ENCODE results near the gene SLC22A8. TPM values are rescaled to one million over a fixed set of nuclear protein-coding genes. Genes with fewer than 3 reads are reported as not detected.

Gene SLC22A8
- polyA plus RNA-seq, 2 donors: not detected

- H3K27ac ChIP-seq (ENCODE audit: low read depth in 2 of 2, low read length in 1 of 2): no peak overlapping the region
- peaks cover 0 to 3% of the 10 kb centered on the region in 2 donors for H3K9me3 ChIP-seq (ENCODE audit: control insufficient read depth in 2 of 2, insufficient read depth in 1 of 2, low read depth in 1 of 2, low read length in 1 of 2)
- peaks cover 2 to 3% of the 10 kb centered on the region in 2 donors for H3K4me1 ChIP-seq (ENCODE audit: control insufficient read depth in 2 of 2, insufficient read depth in 2 of 2, low read length in 1 of 2)
- no peaks in the 10 kb centered on the region for H3K36me3 ChIP-seq (ENCODE audit: control insufficient read depth in 2 of 2, insufficient read depth in 2 of 2, low read length in 1 of 2)
- WGBS, 2 donors: 14 to 15% methylated on average over 9 of the region's 9 CpGs
- no peak overlapping the region for H3K4me3 ChIP-seq (ENCODE audit: low read depth in 1 of 2, low read length in 2 of 2)
- H3K27me3 ChIP-seq (ENCODE audit: control insufficient read depth in 1 of 2, insufficient read depth in 2 of 2, low read length in 2 of 2): no peaks in the 10 kb centered on the region
Observed at GRCh38 chr11:62974848-62975522, 40.7 kb downstream of the SLC22A8 start.

GRCh38 chr11:62965574-62965973 lies 50.1 kb downstream of the SLC22A8 start:
- no peaks in the 10 kb centered on the region for H3K27me3 ChIP-seq (ENCODE audit: control insufficient read depth in 1 of 2, insufficient read depth in 2 of 2, low read length in 2 of 2)
- H3K4me1 ChIP-seq (ENCODE audit: control insufficient read depth in 2 of 2, insufficient read depth in 2 of 2, low read length in 1 of 2): no peaks in the 10 kb centered on the region
- H3K27ac ChIP-seq (ENCODE audit: low read depth in 2 of 2, low read length in 1 of 2): no peak overlapping the region
- no peaks in the 10 kb centered on the region for H3K9me3 ChIP-seq (ENCODE audit: control insufficient read depth in 2 of 2, insufficient read depth in 1 of 2, low read depth in 1 of 2, low read length in 1 of 2)
- WGBS, 2 donors: 54 to 71% methylated on average over 2 of the region's 2 CpGs
- no peak overlapping the region for H3K4me3 ChIP-seq (ENCODE audit: low read depth in 1 of 2, low read length in 2 of 2)
- no peaks in the 10 kb centered on the region for H3K36me3 ChIP-seq (ENCODE audit: control insufficient read depth in 2 of 2, insufficient read depth in 2 of 2, low read length in 1 of 2)

- Histone ChIP-seq H3K4me1 (ENCODE audit: control insufficient read depth in 2 of 2, insufficient read depth in 2 of 2, low read length in 1 of 2) (peaks cover 0 to 4% of the 10 kb centered on the region in 2 donors), H3K36me3 (ENCODE audit: control insufficient read depth in 2 of 2, insufficient read depth in 2 of 2, low read length in 1 of 2) (no peaks in the 10 kb centered on the region), H3K27ac (ENCODE audit: low read depth in 2 of 2, low read length in 1 of 2) (no peak overlapping the region), H3K4me3 (ENCODE audit: low read depth in 1 of 2, low read length in 2 of 2) (no peak overlapping the region), H3K27me3 (ENCODE audit: control insufficient read depth in 1 of 2, insufficient read depth in 2 of 2, low read length in 2 of 2) (no peaks in the 10 kb centered on the region), H3K9me3 (ENCODE audit: control insufficient read depth in 2 of 2, insufficient read depth in 1 of 2, low read depth in 1 of 2, low read length in 1 of 2) (no peaks in the 10 kb centered on the region)
- 52 to 73% methylated on average over 3 of the region's 3 CpGs for WGBS, 2 donors
Observed at GRCh38 chr11:62962391-62962790, 53.2 kb downstream of the SLC22A8 start.

- no peak overlapping the region for H3K4me3 ChIP-seq (ENCODE audit: low read depth in 1 of 2, low read length in 2 of 2)
- no peak overlapping the region for H3K27ac ChIP-seq (ENCODE audit: low read depth in 2 of 2, low read length in 1 of 2)
- 77 to 79% methylated on average over 4 of the region's 4 CpGs for WGBS, 2 donors
- H3K9me3 ChIP-seq (ENCODE audit: control insufficient read depth in 2 of 2, insufficient read depth in 1 of 2, low read depth in 1 of 2, low read length in 1 of 2): no peaks in the 10 kb centered on the region
- no peaks in the 10 kb centered on the region for H3K27me3 ChIP-seq (ENCODE audit: control insufficient read depth in 1 of 2, insufficient read depth in 2 of 2, low read length in 2 of 2)
- peaks cover 0 to 4% of the 10 kb centered on the region in 2 donors for H3K4me1 ChIP-seq (ENCODE audit: control insufficient read depth in 2 of 2, insufficient read depth in 2 of 2, low read length in 1 of 2)
- no peaks in the 10 kb centered on the region for H3K36me3 ChIP-seq (ENCODE audit: control insufficient read depth in 2 of 2, insufficient read depth in 2 of 2, low read length in 1 of 2)
Observed at GRCh38 chr11:62961017-62961570, 54.5 kb downstream of the SLC22A8 start.

GRCh38 chr11:62959422-62959980 lies 56.1 kb downstream of the SLC22A8 start:
- Histone ChIP-seq H3K4me1 (ENCODE audit: control insufficient read depth in 2 of 2, insufficient read depth in 2 of 2, low read length in 1 of 2) (peaks cover 0 to 4% of the 10 kb centered on the region in 2 donors), H3K36me3 (ENCODE audit: control insufficient read depth in 2 of 2, insufficient read depth in 2 of 2, low read length in 1 of 2) (no peaks in the 10 kb centered on the region), H3K9me3 (ENCODE audit: control insufficient read depth in 2 of 2, insufficient read depth in 1 of 2, low read depth in 1 of 2, low read length in 1 of 2) (no peaks in the 10 kb centered on the region), H3K27ac (ENCODE audit: low read depth in 2 of 2, low read length in 1 of 2) (no peak overlapping the region), H3K27me3 (ENCODE audit: control insufficient read depth in 1 of 2, insufficient read depth in 2 of 2, low read length in 2 of 2) (no peaks in the 10 kb centered on the region), H3K4me3 (ENCODE audit: low read depth in 1 of 2, low read length in 2 of 2) (no peak overlapping the region)
- WGBS, 2 donors: 83 to 91% methylated on average over 1 of the region's 1 CpG

- H3K27me3 ChIP-seq (ENCODE audit: control insufficient read depth in 1 of 2, insufficient read depth in 2 of 2, low read length in 2 of 2): no peaks in the 10 kb centered on the region
- no peak overlapping the region for H3K27ac ChIP-seq (ENCODE audit: low read depth in 2 of 2, low read length in 1 of 2)
- H3K9me3 ChIP-seq (ENCODE audit: control insufficient read depth in 2 of 2, insufficient read depth in 1 of 2, low read depth in 1 of 2, low read length in 1 of 2): no peaks in the 10 kb centered on the region
- H3K4me3 ChIP-seq (ENCODE audit: low read depth in 1 of 2, low read length in 2 of 2): no peak overlapping the region
- H3K36me3 ChIP-seq (ENCODE audit: control insufficient read depth in 2 of 2, insufficient read depth in 2 of 2, low read length in 1 of 2): no peaks in the 10 kb centered on the region
- H3K4me1 ChIP-seq (ENCODE audit: control insufficient read depth in 2 of 2, insufficient read depth in 2 of 2, low read length in 1 of 2): peaks cover 0 to 4% of the 10 kb centered on the region in 2 donors
- 30 to 44% methylated on average over 11 of the region's 11 CpGs for WGBS, 2 donors
Observed at GRCh38 chr11:62958547-62959421, 56.9 kb downstream of the SLC22A8 start.

GRCh38 chr11:62957147-62957546 lies 58.5 kb downstream of the SLC22A8 start:
- Histone ChIP-seq H3K9me3 (ENCODE audit: control insufficient read depth in 2 of 2, insufficient read depth in 1 of 2, low read depth in 1 of 2, low read length in 1 of 2) (no peaks in the 10 kb centered on the region), H3K27me3 (ENCODE audit: control insufficient read depth in 1 of 2, insufficient read depth in 2 of 2, low read length in 2 of 2) (no peaks in the 10 kb centered on the region), H3K36me3 (ENCODE audit: control insufficient read depth in 2 of 2, insufficient read depth in 2 of 2, low read length in 1 of 2) (no peaks in the 10 kb centered on the region), H3K27ac (ENCODE audit: low read depth in 2 of 2, low read length in 1 of 2) (no peak overlapping the region), H3K4me1 (ENCODE audit: control insufficient read depth in 2 of 2, insufficient read depth in 2 of 2, low read length in 1 of 2) (peaks cover 0 to 4% of the 10 kb centered on the region in 2 donors), H3K4me3 (ENCODE audit: low read depth in 1 of 2, low read length in 2 of 2) (no peak overlapping the region)
- WGBS, 2 donors: 88 to 92% methylated on average over 2 of the region's 2 CpGs

GRCh38 chr11:62954478-62954877 lies 61.2 kb downstream of the SLC22A8 start:
- Histone ChIP-seq H3K36me3 (ENCODE audit: control insufficient read depth in 2 of 2, insufficient read depth in 2 of 2, low read length in 1 of 2) (no peaks in the 10 kb centered on the region), H3K27ac (ENCODE audit: low read depth in 2 of 2, low read length in 1 of 2) (no peak overlapping the region), H3K27me3 (ENCODE audit: control insufficient read depth in 1 of 2, insufficient read depth in 2 of 2, low read length in 2 of 2) (no peaks in the 10 kb centered on the region), H3K4me1 (ENCODE audit: control insufficient read depth in 2 of 2, insufficient read depth in 2 of 2, low read length in 1 of 2) (peaks cover 0 to 4% of the 10 kb centered on the region in 2 donors), H3K9me3 (ENCODE audit: control insufficient read depth in 2 of 2, insufficient read depth in 1 of 2, low read depth in 1 of 2, low read length in 1 of 2) (no peaks in the 10 kb centered on the region), H3K4me3 (ENCODE audit: low read depth in 1 of 2, low read length in 2 of 2) (no peak overlapping the region)
- WGBS, 2 donors: 78 to 79% methylated on average over 5 of the region's 5 CpGs

GRCh38 chr11:62953811-62954210 lies 61.8 kb downstream of the SLC22A8 start:
- no peak overlapping the region for H3K4me3 ChIP-seq (ENCODE audit: low read depth in 1 of 2, low read length in 2 of 2)
- 89 to 90% methylated on average over 4 of the region's 4 CpGs for WGBS, 2 donors
- H3K36me3 ChIP-seq (ENCODE audit: control insufficient read depth in 2 of 2, insufficient read depth in 2 of 2, low read length in 1 of 2): no peaks in the 10 kb centered on the region
- no peaks in the 10 kb centered on the region for H3K9me3 ChIP-seq (ENCODE audit: control insufficient read depth in 2 of 2, insufficient read depth in 1 of 2, low read depth in 1 of 2, low read length in 1 of 2)
- H3K27me3 ChIP-seq (ENCODE audit: control insufficient read depth in 1 of 2, insufficient read depth in 2 of 2, low read length in 2 of 2): no peaks in the 10 kb centered on the region
- no peak overlapping the region for H3K27ac ChIP-seq (ENCODE audit: low read depth in 2 of 2, low read length in 1 of 2)
- no peaks in the 10 kb centered on the region for H3K4me1 ChIP-seq (ENCODE audit: control insufficient read depth in 2 of 2, insufficient read depth in 2 of 2, low read length in 1 of 2)

Measured in esophagus (tissue), 2 donors.